ENCODE measurements around the gene IL21R. TPM values are rescaled to one million over a fixed set of nuclear protein-coding genes. Genes with fewer than 3 reads are reported as not detected.
A peak's percentile ranks its signal among the peaks of the same experiment; 100 is the strongest.

Gene IL21R
- polyA plus RNA-seq, 3 donors from 2014 or later: 27.5 to 59.7 (median 49.6) TPM

DNA sequence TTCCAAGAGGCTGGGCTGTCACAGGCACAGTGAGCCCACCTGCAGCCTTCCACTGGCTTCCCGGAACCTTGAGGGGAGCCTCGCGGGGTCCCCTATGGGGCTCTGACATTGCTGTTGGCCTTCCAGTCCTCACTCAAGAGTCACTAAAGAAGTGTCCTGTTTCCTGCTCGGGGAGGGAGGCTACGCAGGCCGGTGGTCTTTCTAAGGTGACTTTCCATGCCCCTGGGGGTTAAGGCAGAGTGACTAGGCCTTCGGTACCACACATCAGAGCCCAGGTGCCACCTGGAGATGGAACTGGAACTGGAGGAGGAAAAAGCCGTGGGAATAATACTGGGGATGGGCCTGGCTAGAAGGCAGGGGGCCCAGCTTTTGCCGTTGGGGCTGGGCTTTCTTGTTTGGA, 72.1 kb downstream of the IL21R start:
- Mint-ChIP-seq H3K27me3 (ENCODE audit: low read depth in 3 of 3) (peaks cover 0 to 3% (median 0%) of the 10 kb centered on the region in 3 donors), H3K27ac (peak overlapping the region in 1 of 6 donors; percentile 16), H3K9me3 (no peaks in the 10 kb centered on the region), H3K4me3 (no peak overlapping the region), H3K36me3 (peaks cover 37 to 81% (median 46%) of the 10 kb centered on the region in 3 donors), H3K4me1 (no peaks in the 10 kb centered on the region)
- no peak for DNase-seq

DNA sequence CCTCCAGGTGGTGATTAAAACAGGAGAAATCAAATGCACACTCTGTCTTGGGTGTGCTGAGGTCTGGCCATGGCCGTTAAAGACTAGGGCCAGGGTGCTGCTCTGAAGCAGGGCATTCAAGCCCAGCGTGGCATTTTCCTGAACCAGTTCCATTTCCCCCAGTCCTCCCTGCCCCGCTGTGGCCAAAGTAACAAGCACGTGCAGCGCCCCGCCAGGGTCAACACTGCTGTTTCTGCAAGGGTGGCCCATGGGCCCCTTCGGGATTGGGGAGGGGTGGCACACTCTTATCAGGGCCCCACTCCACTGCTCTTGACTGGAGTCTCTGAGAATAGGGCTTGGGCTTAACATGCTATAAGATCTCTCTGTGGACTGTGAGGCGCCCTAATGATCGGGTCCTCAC, 72.9 kb downstream of the IL21R start:
- Mint-ChIP-seq H3K27me3 (ENCODE audit: low read depth in 3 of 3) (peaks cover 0 to 3% (median 2%) of the 10 kb centered on the region in 3 donors), H3K36me3 (peaks cover 35 to 79% (median 46%) of the 10 kb centered on the region in 3 donors), H3K27ac (no peak overlapping the region), H3K4me3 (no peak overlapping the region), H3K9me3 (no peaks in the 10 kb centered on the region), H3K4me1 (no peaks in the 10 kb centered on the region)
- DNase-seq: no peak

DNA sequence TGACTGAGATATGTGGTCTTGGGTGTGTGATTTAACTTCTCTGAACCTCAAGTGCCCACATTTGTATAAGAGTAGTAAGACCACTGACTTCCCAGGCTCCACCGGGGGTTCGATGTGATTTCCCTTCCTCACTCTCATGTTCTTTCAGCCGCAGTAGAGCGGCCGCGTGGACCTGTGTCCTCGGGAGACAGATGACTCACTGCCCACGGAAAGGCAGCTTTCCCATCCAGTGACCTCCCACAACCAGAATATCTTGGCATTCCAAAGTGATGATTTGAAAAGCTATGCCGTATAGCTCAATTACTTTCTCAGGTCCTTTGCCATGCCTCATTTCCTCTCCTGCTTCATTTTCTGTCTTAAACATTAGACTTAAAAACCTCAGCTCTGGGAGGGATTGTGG, 73.6 kb downstream of the IL21R start:
- Mint-ChIP-seq H3K27me3 (ENCODE audit: low read depth in 3 of 3) (peaks cover 0 to 3% (median 2%) of the 10 kb centered on the region in 3 donors), H3K27ac (no peak overlapping the region), H3K36me3 (peaks cover 34 to 77% (median 48%) of the 10 kb centered on the region in 3 donors), H3K9me3 (no peaks in the 10 kb centered on the region), H3K4me1 (no peaks in the 10 kb centered on the region), H3K4me3 (no peak overlapping the region)
- DNase-seq: no peak

DNA sequence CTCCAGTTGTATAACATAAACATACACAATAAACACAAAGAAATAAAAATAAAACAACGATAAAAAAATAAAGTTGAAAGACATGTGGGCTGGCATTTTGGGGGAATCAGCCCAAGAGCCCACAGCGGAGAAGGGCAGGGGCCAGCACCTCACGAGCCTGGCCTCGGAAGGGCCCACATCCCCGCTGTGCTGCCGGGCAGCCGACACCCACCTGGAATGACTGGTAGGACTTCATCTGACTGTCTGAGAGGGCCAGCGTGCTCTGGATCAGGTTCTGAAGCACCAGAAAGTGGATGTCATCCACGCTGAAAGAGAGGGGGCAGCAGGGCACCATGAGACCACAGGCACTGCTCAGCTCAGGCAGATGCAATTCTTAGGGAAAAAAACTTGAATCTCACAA, 74.3 kb downstream of the IL21R start:
- Mint-ChIP-seq H3K27me3 (ENCODE audit: low read depth in 3 of 3) (peaks cover 0 to 3% (median 3%) of the 10 kb centered on the region in 3 donors), H3K4me3 (no peak overlapping the region), H3K4me1 (no peaks in the 10 kb centered on the region), H3K9me3 (no peaks in the 10 kb centered on the region), H3K27ac (no peak overlapping the region), H3K36me3 (peaks cover 30 to 76% (median 42%) of the 10 kb centered on the region in 3 donors)
- DNase-seq: no peak

DNA sequence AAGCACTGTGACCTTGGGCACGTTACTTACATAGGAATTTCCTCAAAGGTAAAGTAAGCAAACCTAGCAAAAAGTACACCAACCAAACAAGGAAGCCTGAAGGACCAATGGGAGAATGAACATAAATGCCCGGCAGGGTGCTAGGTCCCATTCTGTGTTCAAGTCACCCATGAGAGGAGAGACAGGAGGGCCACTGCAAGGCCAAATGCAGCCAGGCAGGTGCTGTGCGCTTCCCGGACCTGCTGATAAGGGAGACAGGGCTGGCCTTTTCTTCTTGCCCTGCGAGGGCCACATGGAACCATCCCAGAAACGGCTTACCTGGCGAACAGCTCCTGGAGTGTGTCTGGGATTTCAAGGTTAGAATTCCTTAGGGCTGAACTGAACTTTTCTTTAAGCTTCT, 78.8 kb downstream of the IL21R start:
- peak overlapping the region in 1 of 6 donors; percentile 70 for H3K27ac Mint-ChIP-seq
- no peaks in the 10 kb centered on the region for H3K9me3 Mint-ChIP-seq
- H3K4me1 Mint-ChIP-seq: no peaks in the 10 kb centered on the region
- H3K4me3 Mint-ChIP-seq: no peak overlapping the region
- H3K36me3 Mint-ChIP-seq: peaks cover 30 to 85% (median 52%) of the 10 kb centered on the region in 3 donors
- DNase-seq: no peak
- peaks cover 0 to 6% (median 3%) of the 10 kb centered on the region in 3 donors for H3K27me3 Mint-ChIP-seq (ENCODE audit: low read depth in 3 of 3)

DNA sequence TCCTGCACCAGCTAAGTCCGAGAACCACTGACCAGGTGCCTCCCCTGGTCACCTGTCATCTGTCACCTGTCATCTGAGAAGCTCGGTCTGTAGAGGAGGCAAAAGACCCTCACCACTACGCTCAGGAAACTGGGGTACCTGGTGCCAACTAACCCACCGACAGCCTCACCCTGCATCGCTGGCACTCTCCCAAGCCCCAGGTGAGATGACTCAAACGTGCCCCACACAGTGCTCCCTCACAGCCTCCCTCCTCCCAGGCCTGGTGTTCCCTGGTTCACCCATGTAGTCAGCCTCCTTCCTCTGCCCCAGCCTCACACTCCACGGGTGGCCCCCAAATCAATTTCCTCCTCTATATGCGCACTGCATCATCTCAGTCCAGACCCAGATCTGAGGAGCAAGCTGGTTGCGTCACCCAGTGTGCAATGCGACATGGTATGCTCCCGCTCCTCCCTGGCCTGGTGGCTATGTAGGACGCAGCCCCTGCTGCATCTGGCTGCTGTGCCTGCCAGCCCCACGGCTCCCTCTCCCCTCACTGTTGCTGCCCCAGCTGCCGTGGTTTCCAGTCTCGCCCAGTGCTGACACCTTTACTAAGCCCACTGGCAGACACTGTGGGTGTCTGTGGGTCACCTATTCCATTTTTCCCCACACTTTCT, 79.4 kb downstream of the IL21R start:
- H3K36me3 Mint-ChIP-seq: peaks cover 35 to 83% (median 53%) of the 10 kb centered on the region in 3 donors
- peak overlapping the region in 3 of 6 donors; percentile 53 to 81 (median 56) for H3K27ac Mint-ChIP-seq
- no peak for DNase-seq
- H3K4me3 Mint-ChIP-seq: no peak overlapping the region
- no peaks in the 10 kb centered on the region for H3K4me1 Mint-ChIP-seq
- H3K9me3 Mint-ChIP-seq: no peaks in the 10 kb centered on the region
- peaks cover 0 to 6% (median 3%) of the 10 kb centered on the region in 3 donors for H3K27me3 Mint-ChIP-seq (ENCODE audit: low read depth in 3 of 3)

DNA sequence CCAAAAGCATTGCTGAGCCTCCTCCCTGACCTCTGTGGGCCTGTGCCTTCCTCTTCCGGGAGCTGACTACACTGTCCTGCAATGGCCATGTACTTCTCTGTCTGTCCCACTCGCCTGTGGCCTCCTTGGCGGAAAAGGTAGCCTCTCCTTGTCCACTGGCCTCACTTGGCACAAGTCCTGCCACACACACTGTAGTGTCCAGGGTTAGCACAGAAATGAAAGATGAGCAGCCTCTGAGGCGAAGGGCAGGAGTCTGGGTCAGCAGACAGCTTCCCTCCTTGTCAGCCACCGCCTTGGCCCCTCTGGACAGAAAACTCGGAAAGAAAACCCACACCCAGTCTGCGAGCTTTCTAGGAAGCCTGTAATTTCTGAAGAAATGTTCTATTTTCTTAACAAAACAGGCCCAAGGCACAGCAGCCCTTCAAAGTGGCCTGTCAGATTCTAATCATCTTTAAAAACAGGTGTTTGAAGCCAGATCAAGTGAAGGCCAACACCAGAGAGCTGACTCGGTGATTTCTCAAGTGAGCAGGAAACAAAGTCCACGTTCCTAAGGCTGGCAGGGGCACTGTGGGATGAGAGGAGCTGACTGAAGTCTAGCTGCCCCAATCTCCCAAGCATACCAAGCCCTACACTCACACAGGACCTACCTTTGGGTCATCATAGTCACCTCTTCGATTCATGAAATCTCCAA, 80.6 kb downstream of the IL21R start:
- H3K27me3 Mint-ChIP-seq (ENCODE audit: low read depth in 3 of 3): peaks cover 0 to 6% (median 3%) of the 10 kb centered on the region in 3 donors
- DNase-seq: no peak
- no peak overlapping the region for H3K4me3 Mint-ChIP-seq
- no peaks in the 10 kb centered on the region for H3K4me1 Mint-ChIP-seq
- no peaks in the 10 kb centered on the region for H3K9me3 Mint-ChIP-seq
- peaks cover 31 to 80% (median 47%) of the 10 kb centered on the region in 3 donors for H3K36me3 Mint-ChIP-seq
- H3K27ac Mint-ChIP-seq: peak overlapping the region in 2 of 6 donors; percentile 46 to 53

DNA sequence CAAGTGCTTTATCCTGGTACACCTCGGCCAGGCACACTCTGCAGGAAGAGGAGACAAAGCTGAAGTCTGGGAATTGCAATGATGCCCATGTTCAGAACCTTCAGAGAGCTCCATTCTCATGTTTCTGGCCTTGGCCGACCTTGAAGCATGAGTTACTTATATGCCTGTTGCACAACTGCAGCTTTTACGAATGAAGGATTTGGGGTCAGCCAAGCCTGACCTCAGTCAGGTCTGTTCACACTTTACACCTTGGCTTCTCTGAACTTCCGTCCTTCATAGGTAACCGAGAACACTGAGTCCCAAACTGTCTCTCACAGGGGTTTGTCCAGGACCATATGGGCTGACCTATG, 81.1 kb downstream of the IL21R start:
- H3K4me1 Mint-ChIP-seq: no peaks in the 10 kb centered on the region
- no peak overlapping the region for H3K27ac Mint-ChIP-seq
- peaks cover 0 to 6% (median 3%) of the 10 kb centered on the region in 3 donors for H3K27me3 Mint-ChIP-seq (ENCODE audit: low read depth in 3 of 3)
- peaks cover 36 to 80% (median 49%) of the 10 kb centered on the region in 3 donors for H3K36me3 Mint-ChIP-seq
- no peak overlapping the region for H3K4me3 Mint-ChIP-seq
- no peaks in the 10 kb centered on the region for H3K9me3 Mint-ChIP-seq
- no peak for DNase-seq

DNA sequence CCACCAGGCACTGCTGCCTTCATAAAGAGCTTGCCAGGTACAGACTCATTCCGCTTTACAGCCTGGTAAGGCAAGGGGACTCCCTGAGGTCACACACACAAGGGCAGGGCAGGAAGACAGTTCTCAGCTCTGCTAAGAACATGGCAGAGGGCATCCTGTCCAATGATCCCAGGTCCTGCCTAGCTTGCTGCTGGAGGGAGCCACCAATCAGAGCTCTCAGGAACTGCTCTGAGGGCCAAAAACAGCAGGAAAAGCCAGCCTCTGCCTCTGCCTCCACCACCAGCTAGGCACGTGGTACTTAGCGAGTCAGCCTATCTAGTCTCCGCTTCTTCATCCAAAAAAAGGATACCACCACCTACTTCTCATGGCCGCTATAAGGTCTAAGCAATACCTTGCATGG, 81.7 kb downstream of the IL21R start:
- DNase-seq: no peak
- Mint-ChIP-seq H3K27ac (no peak overlapping the region), H3K9me3 (no peaks in the 10 kb centered on the region), H3K4me1 (no peaks in the 10 kb centered on the region), H3K36me3 (peaks cover 41 to 79% (median 48%) of the 10 kb centered on the region in 3 donors), H3K4me3 (no peak overlapping the region), H3K27me3 (ENCODE audit: low read depth in 3 of 3) (peaks cover 0 to 4% (median 3%) of the 10 kb centered on the region in 3 donors)

DNA sequence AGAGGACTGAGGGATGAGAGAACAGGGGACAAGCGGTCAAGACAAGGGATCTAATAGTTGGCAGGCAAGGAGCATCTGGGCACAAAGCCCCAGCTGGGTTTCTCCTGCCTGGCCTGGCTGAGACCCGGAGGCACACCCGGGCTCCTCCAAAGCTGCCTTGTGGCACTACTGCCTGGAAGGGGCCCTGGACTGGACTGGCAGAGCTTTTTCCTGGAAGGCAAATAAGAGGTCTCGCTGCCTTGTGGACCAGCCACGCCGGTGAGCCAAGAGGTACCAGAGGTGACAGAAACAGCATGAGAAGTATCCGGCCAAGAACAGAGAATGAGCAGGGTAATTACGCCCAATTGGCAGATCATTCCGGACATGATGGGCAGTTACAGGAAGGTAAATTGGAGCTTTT, 83.2 kb downstream of the IL21R start:
- peaks cover 44 to 83% (median 45%) of the 10 kb centered on the region in 3 donors for H3K36me3 Mint-ChIP-seq
- no peak overlapping the region for H3K4me3 Mint-ChIP-seq
- DNase-seq: no peak
- no peaks in the 10 kb centered on the region for H3K9me3 Mint-ChIP-seq
- H3K4me1 Mint-ChIP-seq: no peaks in the 10 kb centered on the region
- H3K27me3 Mint-ChIP-seq (ENCODE audit: low read depth in 3 of 3): peaks cover 3 to 6% (median 3%) of the 10 kb centered on the region in 3 donors
- H3K27ac Mint-ChIP-seq: peak overlapping the region in 4 of 6 donors; percentile 13 to 82 (median 78)

DNA sequence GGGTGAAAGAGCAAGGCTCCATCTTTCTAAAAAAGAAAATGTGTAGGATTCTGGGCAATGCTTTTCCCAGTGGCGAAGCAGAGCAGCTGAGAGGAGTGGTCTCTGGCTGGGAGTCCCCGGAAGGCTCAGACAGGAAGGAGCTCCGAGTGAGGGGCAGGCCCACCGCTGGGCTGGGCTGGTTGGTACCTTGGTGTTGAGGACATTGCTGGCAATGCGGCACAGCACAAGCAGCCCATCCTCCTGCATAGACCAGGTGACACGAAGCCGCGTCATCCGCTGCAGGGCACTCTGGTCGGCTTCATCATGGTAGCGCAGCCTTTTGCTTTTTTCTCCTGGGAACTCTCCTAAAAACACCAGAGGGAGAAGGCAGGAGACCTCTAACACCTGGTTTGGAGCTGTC, 83.8 kb downstream of the IL21R start:
- peaks cover 38 to 78% (median 40%) of the 10 kb centered on the region in 3 donors for H3K36me3 Mint-ChIP-seq

DNA sequence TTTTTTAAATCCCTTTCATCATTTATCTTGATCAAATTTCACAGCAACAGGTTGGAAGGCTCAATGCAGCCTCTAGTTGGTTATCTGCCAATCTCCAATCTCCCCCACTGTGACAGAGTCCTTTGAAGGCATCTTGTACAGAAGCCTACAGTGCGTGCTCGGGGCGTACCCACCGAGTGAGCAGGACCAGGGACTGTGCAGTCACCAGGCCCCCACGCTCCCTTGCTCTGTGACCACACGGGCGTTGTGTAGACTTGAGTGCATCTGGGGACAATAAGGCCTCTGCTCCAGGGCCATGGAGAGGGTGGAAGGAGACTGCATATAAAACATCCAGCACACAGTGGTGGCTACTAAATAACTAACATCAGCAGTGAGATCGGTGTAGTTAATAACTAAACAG, 84.4 kb downstream of the IL21R start:
- Mint-ChIP-seq H3K36me3 (peaks cover 38 to 79% (median 40%) of the 10 kb centered on the region in 3 donors), H3K4me3 (no peak overlapping the region), H3K27me3 (ENCODE audit: low read depth in 3 of 3) (peaks cover 1 to 5% (median 3%) of the 10 kb centered on the region in 3 donors), H3K4me1 (peaks cover 5 to 7% of the 10 kb centered on the region in 2 donors), H3K9me3 (no peaks in the 10 kb centered on the region), H3K27ac (peak overlapping the region in 1 of 6 donors; percentile 26)
- no peak for DNase-seq

More for the DNA sequence above, 83.8 kb downstream of the IL21R start:
- Mint-ChIP-seq H3K27ac (no peak overlapping the region), H3K4me3 (no peak overlapping the region), H3K9me3 (no peaks in the 10 kb centered on the region), H3K27me3 (ENCODE audit: low read depth in 3 of 3) (peaks cover 3 to 6% (median 3%) of the 10 kb centered on the region in 3 donors), H3K4me1 (peaks cover 0 to 2% of the 10 kb centered on the region in 2 donors)
- no peak for DNase-seq

DNA sequence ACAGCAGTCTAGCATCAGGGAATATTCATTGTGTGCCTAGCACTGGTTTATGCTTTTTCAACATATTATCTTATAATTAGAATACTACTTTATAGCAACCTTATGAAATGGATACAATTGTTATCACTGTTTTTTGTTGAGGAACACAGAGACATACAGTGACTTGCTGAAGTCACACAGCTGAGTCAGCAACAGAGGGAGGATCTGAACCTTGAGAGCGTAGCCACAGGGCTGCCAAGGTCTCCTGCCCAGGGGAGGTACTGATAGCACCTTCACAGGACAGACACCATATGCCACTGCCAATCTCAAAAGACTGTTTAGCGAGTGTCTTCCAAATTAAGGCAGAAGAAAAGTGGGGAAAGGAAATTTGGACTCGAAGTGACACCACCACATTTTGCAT, 84.8 kb downstream of the IL21R start:
- Mint-ChIP-seq H3K9me3 (no peaks in the 10 kb centered on the region), H3K27ac (peak overlapping the region in 2 of 6 donors; percentile 26 to 45), H3K36me3 (peaks cover 40 to 78% (median 42%) of the 10 kb centered on the region in 3 donors), H3K4me3 (no peak overlapping the region), H3K27me3 (ENCODE audit: low read depth in 3 of 3) (peaks cover 3 to 8% (median 4%) of the 10 kb centered on the region in 3 donors), H3K4me1 (peaks cover 9 to 11% of the 10 kb centered on the region in 2 donors)
- DNase-seq: no peak

DNA sequence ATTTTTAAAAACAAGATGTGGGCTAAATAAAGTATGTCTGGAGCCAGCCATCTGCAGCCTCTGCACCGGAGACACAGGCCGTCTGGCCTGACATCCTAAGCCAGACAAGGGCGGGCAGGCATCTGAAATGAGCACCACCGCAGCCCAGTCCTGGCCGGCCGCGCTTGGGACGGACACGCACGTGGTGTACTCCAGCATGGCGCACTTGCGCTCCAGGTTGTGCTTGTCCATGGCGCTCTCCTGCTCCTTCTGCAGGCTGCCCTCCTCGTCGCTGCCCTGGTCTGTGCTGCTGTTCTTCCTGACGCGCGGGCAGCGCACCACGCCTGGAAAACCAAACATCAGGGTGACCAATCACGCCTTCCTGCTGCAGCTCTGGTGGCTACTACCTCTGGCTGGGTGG, 87.4 kb downstream of the IL21R start:
- Mint-ChIP-seq H3K9me3 (no peaks in the 10 kb centered on the region), H3K4me1 (peaks cover 24 to 29% of the 10 kb centered on the region in 2 donors), H3K27me3 (ENCODE audit: low read depth in 3 of 3) (peaks cover 3 to 14% (median 6%) of the 10 kb centered on the region in 3 donors), H3K4me3 (no peak overlapping the region), H3K27ac (peak overlapping the region; percentile 29 to 99 (median 65)), H3K36me3 (peaks cover 30 to 63% (median 39%) of the 10 kb centered on the region in 3 donors)
- no peak for DNase-seq
